ENCODE results near the gene ITGB4.

ITGB4 gene

DNA sequence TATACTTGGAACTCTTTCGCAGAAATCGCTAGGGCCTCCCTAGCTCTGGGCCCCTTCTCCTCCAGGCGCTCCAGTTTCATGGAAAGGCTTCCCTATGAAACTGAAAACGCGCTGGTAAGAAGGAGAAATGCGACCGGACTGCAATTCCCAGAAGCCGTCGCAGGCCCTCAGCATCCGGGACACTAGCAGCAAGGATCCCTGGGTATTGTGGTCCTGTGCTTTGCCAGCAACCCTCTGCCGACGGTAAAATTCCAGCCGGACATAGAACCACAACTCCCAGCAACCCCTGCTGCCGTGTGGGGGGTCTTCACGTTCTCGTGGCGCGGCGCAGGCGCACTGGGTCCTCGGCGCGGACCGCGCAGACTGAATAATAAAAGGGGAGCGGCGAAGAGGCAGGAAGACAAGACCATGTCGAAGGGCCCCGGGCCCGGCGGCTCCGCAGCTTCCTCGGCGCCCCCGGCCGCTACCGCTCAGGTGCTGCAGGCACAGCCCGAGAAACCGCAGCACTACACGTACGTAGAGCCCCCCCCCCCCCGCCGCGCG, 63.3 kb downstream of the ITGB4 start, which contains the start of gene UNK:
Gene UNK (plus strand): TSS at position 334 of the 543 bp plus-strand sequence. CDS start 75 bp downstream, at position 409.
- TF ChIP-seq, protein P1, sequence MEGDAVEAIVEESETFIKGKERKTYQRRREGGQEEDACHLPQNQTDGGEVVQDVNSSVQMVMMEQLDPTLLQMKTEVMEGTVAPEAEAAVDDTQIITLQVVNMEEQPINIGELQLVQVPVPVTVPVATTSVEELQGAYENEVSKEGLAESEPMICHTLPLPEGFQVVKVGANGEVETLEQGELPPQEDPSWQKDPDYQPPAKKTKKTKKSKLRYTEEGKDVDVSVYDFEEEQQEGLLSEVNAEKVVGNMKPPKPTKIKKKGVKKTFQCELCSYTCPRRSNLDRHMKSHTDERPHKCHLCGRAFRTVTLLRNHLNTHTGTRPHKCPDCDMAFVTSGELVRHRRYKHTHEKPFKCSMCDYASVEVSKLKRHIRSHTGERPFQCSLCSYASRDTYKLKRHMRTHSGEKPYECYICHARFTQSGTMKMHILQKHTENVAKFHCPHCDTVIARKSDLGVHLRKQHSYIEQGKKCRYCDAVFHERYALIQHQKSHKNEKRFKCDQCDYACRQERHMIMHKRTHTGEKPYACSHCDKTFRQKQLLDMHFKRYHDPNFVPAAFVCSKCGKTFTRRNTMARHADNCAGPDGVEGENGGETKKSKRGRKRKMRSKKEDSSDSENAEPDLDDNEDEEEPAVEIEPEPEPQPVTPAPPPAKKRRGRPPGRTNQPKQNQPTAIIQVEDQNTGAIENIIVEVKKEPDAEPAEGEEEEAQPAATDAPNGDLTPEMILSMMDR (IDR thresholded peaks at IDR 0.05; ENCODE audit: low read depth, low read length) = no peak
- H3K4me3 ChIP-seq (ENCODE audit: low read depth, low read length) = peak within 1 kb of the TSS; percentile 71
- DNase-seq (ENCODE audit: low read depth, low spot score) = peak; percentile 99
- in situ Hi-C loops (cut with HindIII; ENCODE audit: low sequenced_read_pairs) = no loop called here

DNA sequence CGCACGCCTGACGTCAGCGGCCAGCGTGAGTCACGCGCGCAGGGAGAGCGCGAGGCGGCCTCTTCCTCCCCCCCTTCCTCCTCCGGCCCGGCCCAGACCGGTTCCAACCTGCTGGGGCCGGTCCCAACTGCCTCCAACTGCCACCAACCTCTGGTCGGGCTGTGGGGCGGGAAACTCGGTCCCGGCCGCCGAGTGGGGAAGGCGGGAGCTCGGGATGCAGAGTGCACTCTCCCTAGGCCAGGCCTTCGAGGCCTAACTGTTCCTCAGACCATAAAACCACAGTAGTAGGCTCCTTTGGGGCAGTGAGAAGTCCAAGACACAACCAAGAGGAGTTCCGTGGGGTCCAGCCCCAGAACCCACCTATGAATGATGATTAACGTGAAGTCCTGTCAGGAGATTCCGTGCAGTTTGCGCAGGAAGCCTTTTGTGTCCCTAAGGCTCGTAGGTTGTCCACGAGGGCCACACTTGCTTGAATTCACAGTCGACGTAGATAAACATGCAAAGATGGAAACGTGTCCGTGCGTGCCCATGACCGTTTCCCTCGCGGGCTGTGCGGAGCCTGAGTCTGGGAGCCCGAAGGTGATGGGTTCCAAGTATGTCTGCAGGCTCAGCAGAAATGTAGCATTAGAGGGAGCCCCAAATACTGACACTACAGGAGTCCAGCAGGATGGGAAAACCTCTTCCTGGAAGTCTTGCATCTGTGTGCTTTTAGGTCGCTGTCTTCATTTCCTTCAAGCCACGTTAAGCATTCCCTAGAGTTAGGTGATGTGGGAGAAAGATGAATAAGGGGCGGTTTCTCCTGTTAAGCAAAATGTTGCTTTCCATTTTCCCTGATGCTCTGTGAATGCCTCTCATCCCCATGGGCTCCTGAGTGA, 64.0 kb downstream of the ITGB4 start:
- in situ Hi-C loops (cut with HindIII; ENCODE audit: low sequenced_read_pairs) = no loop called here
- peak; percentile 95 for DNase-seq (ENCODE audit: low read depth, low spot score)
- TF ChIP-seq, protein P1 (IDR thresholded peaks at IDR 0.05; ENCODE audit: low read depth, low read length) = no peak
- peak overlapping the region; percentile 71 for H3K4me3 ChIP-seq (ENCODE audit: low read depth, low read length)

DNA sequence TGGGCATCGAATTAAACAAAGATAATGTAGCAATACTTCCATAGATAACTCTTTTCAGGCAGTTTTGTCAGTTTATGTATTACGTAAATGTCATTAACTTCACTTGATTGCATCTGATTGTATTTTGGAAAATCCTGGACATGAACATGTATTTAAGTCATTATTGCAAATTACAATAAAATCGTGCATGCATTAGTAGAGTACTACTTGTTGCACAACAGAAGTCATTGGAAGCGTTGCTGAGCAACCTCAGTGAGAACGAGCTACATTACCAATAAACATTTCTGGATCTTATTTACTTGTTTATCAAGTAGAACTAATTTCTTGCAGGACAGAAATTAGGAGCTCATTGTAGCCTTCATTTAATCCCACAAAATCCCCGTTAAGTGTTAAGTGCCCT, 70.0 kb downstream of the ITGB4 start:
- H3K4me3 ChIP-seq (ENCODE audit: low read depth, low read length) = no peak overlapping the region
- in situ Hi-C loops (cut with HindIII; ENCODE audit: low sequenced_read_pairs) = no loop called here
- TF ChIP-seq, protein P1 (IDR thresholded peaks at IDR 0.05; ENCODE audit: low read depth, low read length) = no peak
- no peak for DNase-seq (ENCODE audit: low read depth, low spot score)

DNA sequence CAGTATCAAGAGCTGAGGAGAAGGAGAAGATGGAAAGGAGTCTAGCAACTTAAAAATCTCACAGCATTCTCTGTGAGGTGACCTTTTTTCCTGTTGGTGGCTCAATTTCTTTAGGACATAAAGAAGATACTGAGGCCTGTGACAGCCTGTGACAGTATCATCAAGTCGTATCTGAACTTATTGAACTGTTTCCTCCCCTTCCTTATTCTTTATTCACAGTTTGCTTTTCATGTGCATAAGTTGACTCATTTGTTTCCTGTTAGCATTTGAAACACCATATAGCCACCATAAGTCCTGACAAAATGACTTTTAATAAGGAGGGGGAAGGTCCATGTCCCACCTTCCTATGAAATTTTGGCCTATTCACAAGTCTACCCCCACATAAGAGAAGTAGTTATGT, 72.2 kb downstream of the ITGB4 start:
- DNase-seq (ENCODE audit: low read depth, low spot score) = no peak
- in situ Hi-C loops (cut with HindIII; ENCODE audit: low sequenced_read_pairs) = no loop called here
- H3K4me3 ChIP-seq (ENCODE audit: low read depth, low read length) = no peak overlapping the region
- TF ChIP-seq, protein P1 (IDR thresholded peaks at IDR 0.05; ENCODE audit: low read depth, low read length) = no peak

DNA sequence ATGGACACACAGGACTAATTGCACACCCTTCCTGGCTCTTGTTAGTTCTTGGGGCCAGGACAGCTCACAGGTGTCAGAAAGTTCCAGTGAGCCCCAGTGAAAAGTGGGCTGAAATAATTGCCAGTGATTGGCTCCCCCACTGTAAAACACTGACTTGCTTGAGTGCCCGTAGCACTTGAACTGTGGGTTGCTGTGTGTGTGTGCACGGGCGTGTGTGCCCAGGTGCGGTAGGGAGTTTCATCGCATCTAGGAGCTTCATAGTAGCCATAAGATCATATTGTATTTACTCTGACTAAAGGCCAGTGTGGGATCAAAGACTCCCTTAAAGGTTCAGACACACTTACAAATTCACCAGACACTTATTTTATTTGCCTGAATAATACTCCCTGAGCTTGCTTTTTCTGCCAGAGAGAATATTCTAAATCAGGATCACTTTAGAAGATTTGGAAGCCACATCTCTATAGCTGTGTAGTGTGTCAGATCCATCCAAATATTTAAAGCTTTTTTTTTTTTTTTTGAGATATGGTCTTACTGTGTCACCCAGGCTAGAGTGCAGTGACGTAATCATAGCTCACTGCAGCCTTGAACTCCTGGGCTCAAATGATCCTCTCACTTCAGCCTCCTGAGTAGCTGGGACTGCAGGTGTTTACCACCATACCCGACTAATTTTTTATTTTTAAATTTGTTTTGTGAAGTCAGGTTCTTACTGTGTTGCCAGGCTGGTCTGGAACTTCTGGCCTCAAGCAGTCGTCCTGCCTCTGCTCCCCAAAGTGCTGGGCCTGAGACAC, 74.8 kb downstream of the ITGB4 start:
- no peak overlapping the region for H3K4me3 ChIP-seq (ENCODE audit: low read depth, low read length)
- no peak for DNase-seq (ENCODE audit: low read depth, low spot score)
- TF ChIP-seq, protein P1 (IDR thresholded peaks at IDR 0.05; ENCODE audit: low read depth, low read length) = no peak
- in situ Hi-C loops (cut with HindIII; ENCODE audit: low sequenced_read_pairs) = no loop called here

DNA sequence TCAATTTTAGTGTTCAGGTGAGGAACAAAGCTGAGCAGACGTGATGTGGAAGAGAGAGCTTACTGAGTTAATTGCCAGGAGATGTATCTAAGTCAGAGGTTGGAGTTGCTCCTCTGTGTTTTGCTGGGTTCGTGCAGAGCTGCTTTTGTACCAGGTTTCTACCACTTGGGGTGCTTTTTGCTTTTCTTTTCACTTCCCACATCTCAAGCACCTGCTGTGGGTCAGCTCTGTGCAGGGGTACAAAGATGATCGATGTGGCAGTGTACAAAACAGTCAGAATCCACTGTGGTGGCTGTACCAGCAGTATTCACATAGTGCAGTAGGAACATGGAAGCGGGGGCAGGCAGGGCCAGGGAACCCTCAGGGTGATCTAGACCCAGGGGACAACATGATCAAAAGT, 78.1 kb downstream of the ITGB4 start:
- TF ChIP-seq, protein P1 (IDR thresholded peaks at IDR 0.05; ENCODE audit: low read depth, low read length) = no peak
- in situ Hi-C loops (cut with HindIII; ENCODE audit: low sequenced_read_pairs) = no loop called here
- no peak for DNase-seq (ENCODE audit: low read depth, low spot score)
- H3K4me3 ChIP-seq (ENCODE audit: low read depth, low read length) = no peak overlapping the region
